GM12878 (cell line): ENCODE results near the gene DOCK7. TPM values are rescaled to one million over a fixed set of nuclear protein-coding genes. Genes with fewer than 3 reads are reported as not detected.

Experiments used
- ATAC-seq: fragments of 200-7000 bp; cut with Tn5 transposase; 3 replicates; pipeline ENCODE4 v1.9.1; 2020; ENCODE audit warnings: mild to moderate bottlenecking, moderate library complexity
- BruUV-seq: library from RNA; stranded (reverse); fragments of 400-500 nt; replicated peaks from 2 replicates; lab custom pipeline; 2021; lab: Mats Ljungman, UMichigan
- CTCF ChIA-PET: fragments of 300-600 bp; sonication (Branson Sonifier 250); formaldehyde crosslinking; extraction: SDS; loops from one replicate; lab custom pipeline; 2021; ENCODE audit warnings: inconsistent platforms; lab: Yijun Ruan, JAX
- POLR2A ChIA-PET: fragments of 350-600 bp; formaldehyde crosslinking; extraction: SDS; loops from one replicate; lab custom pipeline; 2021; ENCODE audit warnings: inconsistent platforms; lab: Charles Lee
- RAD21 ChIA-PET: fragments of 300-600 bp; sonication (Branson Sonifier 250); formaldehyde crosslinking; loops from one replicate; lab custom pipeline; 2023; ENCODE audit warnings: antibody characterized with exemption; ENCODE audit not compliant: unreplicated experiment; lab: Charles Lee
- SMC1A ChIA-PET: fragments of 300-600 bp; sonication (Branson Sonifier 250); formaldehyde crosslinking; loops from one replicate; lab custom pipeline; 2023; ENCODE audit not compliant: unreplicated experiment, uncharacterized antibody; lab: Charles Lee
- DNase-seq: peaks from one replicate; pipeline ENCODE4 v3.0.0-alpha.2; 2011; ENCODE audit warnings: low read depth, low spot score
- FAIRE-seq: peaks from 3 replicates; lab custom pipeline; 2011; peaks lifted over from hg19 to GRCh38; lab: Jason Lieb, UNC
- H2AFZ ChIP-seq: 2 replicates; pipeline ENCODE4 v1.6.0; 2011; ENCODE audit warnings: low read depth, low read length, control low read depth; ENCODE audit not compliant: control insufficient read depth
- H3K27ac ChIP-seq: 2 replicates; pipeline ENCODE4 v1.5.1; 2011; ENCODE audit warnings: control low read depth; ENCODE audit not compliant: control insufficient read depth, insufficient read depth
- H3K27me3 ChIP-seq, 2 experiments: replicated peaks in 1 of 2; 2 replicates each; pipeline versions ENCODE4 v1.6.0 to v1.6.1; 2011; ENCODE audit warnings: low read length in 1 of 2; ENCODE audit not compliant: control insufficient read depth in 2 of 2, insufficient read depth in 2 of 2
- H3K36me3 ChIP-seq, 2 experiments: 2 replicates each; pipeline ENCODE4 v1.5.1; 2011; ENCODE audit warnings: low read length in 1 of 2; ENCODE audit not compliant: control insufficient read depth in 2 of 2, insufficient read depth in 2 of 2
- H3K4me1 ChIP-seq: 2 replicates; pipeline ENCODE4 v1.6.1; 2011; ENCODE audit warnings: mild to moderate bottlenecking, low read length, moderate library complexity, mixed read lengths; ENCODE audit not compliant: control insufficient read depth, insufficient read depth
- H3K4me2 ChIP-seq: 2 replicates; pipeline ENCODE4 v1.6.0; 2011; ENCODE audit warnings: control low read depth; ENCODE audit not compliant: control insufficient read depth, insufficient read depth
- H3K4me3 ChIP-seq: fragments of 200-600 bp; sonication (generic); 2 replicates; pipeline ENCODE4 v1.5.1; 2016
- H3K79me2 ChIP-seq: 2 replicates; pipeline ENCODE4 v1.6.0; 2011; ENCODE audit warnings: low read length; ENCODE audit not compliant: control insufficient read depth, insufficient read depth
- H3K9ac ChIP-seq: 2 replicates; pipeline ENCODE4 v1.8.0; 2011; ENCODE audit warnings: low read length, control low read depth, mixed read lengths; ENCODE audit not compliant: control insufficient read depth, insufficient read depth
- H3K9me3 ChIP-seq: replicated peaks from 3 replicates; pipeline ENCODE4 v1.5.1; 2011; ENCODE audit warnings: mild to moderate bottlenecking, low read length; ENCODE audit not compliant: control insufficient read depth, insufficient read depth
- H4K20me1 ChIP-seq: 2 replicates; pipeline ENCODE4 v1.6.0; 2011; ENCODE audit not compliant: control insufficient read depth, insufficient read depth
- CBX5 ChIP-seq: sonication (generic); IDR thresholded peaks from 2 replicates; pipeline ENCODE4 v1.6.1; 2016; ENCODE audit warnings: low read depth, moderate library complexity, mild to moderate bottlenecking, inconsistent platforms
- CEBPB ChIP-seq, 2 experiments: fragments of 150-350 bp in 1 of 2; IDR thresholded peaks; 2 replicates each; pipeline ENCODE4 v1.6.1; 2012 to 2014; ENCODE audit warnings: low read depth in 2 of 2, low read length in 2 of 2, borderline replicate concordance in 1 of 2, inconsistent platforms in 1 of 2
- CEBPZ ChIP-seq: fragments of 150-350 bp; IDR thresholded peaks from 2 replicates; pipeline ENCODE4 v1.6.1; 2016; ENCODE audit warnings: low read depth, low read length
- EED ChIP-seq: sonication (generic); IDR thresholded peaks from 2 replicates; pipeline ENCODE4 v1.6.1; 2016; ENCODE audit warnings: antibody characterized with exemption, low read depth
- FOXK2 ChIP-seq: fragments of 450-650 bp; IDR thresholded peaks from 2 replicates; pipeline ENCODE4 v1.6.1; 2017; ENCODE audit warnings: mild to moderate bottlenecking, moderate library complexity
- HDAC6 ChIP-seq: fragments of 200-600 bp; sonication (generic); IDR thresholded peaks from one replicate; pipeline ENCODE4 v1.8.0; 2017; ENCODE audit warnings: antibody characterized with exemption; ENCODE audit not compliant: unreplicated experiment
- NKRF ChIP-seq: fragments of 450-650 bp; conservative IDR thresholded peaks from 2 replicates; pipeline ENCODE4 v1.6.1; 2017; ENCODE audit warnings: mild to moderate bottlenecking, moderate library complexity
- PBX3 ChIP-seq: IDR thresholded peaks from 2 replicates; pipeline ENCODE4 v1.6.1; 2011; ENCODE audit warnings: mild to moderate bottlenecking, low read depth, low read length, moderate library complexity; ENCODE audit not compliant: insufficient replicate concordance
- PKNOX1 ChIP-seq: fragments of 450-650 bp; IDR thresholded peaks from 2 replicates; pipeline ENCODE4 v1.6.1; 2016; ENCODE audit warnings: mild to moderate bottlenecking
- PRDM15 ChIP-seq: fragments of 450-650 bp; formaldehyde crosslinking; IDR thresholded peaks from 2 replicates; pipeline ENCODE4 v1.4.0; 2020; ENCODE audit warnings: mild to moderate bottlenecking, moderate library complexity
- TCF3 ChIP-seq: IDR thresholded peaks from 2 replicates; pipeline ENCODE4 v1.6.1; 2012; ENCODE audit warnings: low read depth, mild to moderate bottlenecking, low read length, borderline replicate concordance; ENCODE audit not compliant: insufficient read depth
- WGBS: methylation state at CpG from one replicate; pipeline ENCODE4 v1.1.6; 2016; ENCODE audit warnings: low lambda C conversion rate; ENCODE audit not compliant: insufficient replicate concordance, insufficient coverage; ENCODE audit errors: missing lambda C conversion rate; 5-methylcytosine and 5-hydroxymethylcytosine counted together
- in situ Hi-C: fragments of 300-500 bp; cut with MboI; formaldehyde crosslinking; loops from 9 replicates; pipeline ENCODE4 v1.14.3; 2018; ENCODE audit warnings: mixed read lengths
- intact Hi-C: fragments of 100-400 bp; cut with micrococcal nuclease; formaldehyde crosslinking; loops from one replicate; pipeline ENCODE4 v1.14.2; 2022; ENCODE audit not compliant: unreplicated experiment
- polyA plus RNA-seq, 11 experiments: library from polyadenylated mRNA; depleted of rRNA in 4 of 11; unstranded in 6 of 11; stranded (reverse) in 5 of 11; fragments of >200 nt; fragmentation: Nextera tagmentation in 4 of 11; fragmentation: Illumina TruSeq in 1 of 11; extraction: Ambion mirVana in 4 of 11; extraction: Trizol in 1 of 11; gene quantifications; 1 replicate in 1 of 11; 2 replicates in 10 of 11; pipeline versions ENCODE4 v1.2.1 to v1.2.3, GENCODE V29; 2011 to 2016; ENCODE audit warnings: inconsistent platforms in 2 of 11, missing spikeins in 2 of 11, low read depth in 1 of 11
- total RNA-seq, 4 experiments: library from RNA; depleted of rRNA in 3 of 4; stranded (reverse); fragments of >200 nt in 3 of 4; fragmentation: Illumina TruSeq in 1 of 4; extraction: Trizol in 1 of 4; gene quantifications; 2 replicates each; pipeline versions ENCODE4 v1.2.1 to v1.2.3, GENCODE V29; 2013 to 2021

DOCK7 gene
- total and polyA plus RNA-seq, 10 of the 15 experiments (the other 5 are each of a cell fraction or from before 2014, with no cell fraction given) = 4.8 to 34.6 (median 26.9) TPM

- DNase-seq = no peak
- H3K27me3 ChIP-seq = no peaks in the 10 kb centered on the region
- H3K4me3 ChIP-seq = no peak overlapping the region
- intact Hi-C loops = no loop called here
- no peaks in the 10 kb centered on the region for H3K4me1 ChIP-seq
- H2AFZ ChIP-seq = no peak overlapping the region
- no peak overlapping the region for H3K27ac ChIP-seq
- no peaks in the 10 kb centered on the region for H3K9me3 ChIP-seq
- no peak for ATAC-seq
- no peak for FAIRE-seq
- CTCF ChIA-PET = no interaction called here
- no peaks in the 10 kb centered on the region for H3K36me3 ChIP-seq
- RAD21 ChIA-PET = no interaction called here
- POLR2A ChIA-PET = interaction anchor here (0.7 kb wide), 1 partner anchor 64 kb away, joined by 3 read pairs; no protein-coding TSS in a partner anchor
- no peak overlapping the region for H3K4me2 ChIP-seq
- H3K9ac ChIP-seq = no peak overlapping the region
- 17% methylated on average over 3 of the region's 3 CpGs for WGBS
- H4K20me1 ChIP-seq = no peaks in the 10 kb centered on the region
- in situ Hi-C loops = no loop called here
- TF ChIP-seq EED = no peak
- no peak for TF ChIP-seq CEBPB (IDR thresholded peaks at IDR 0.05; ENCODE audit: borderline replicate concordance in 1 of 2, low read depth in 2 of 2, low read length in 2 of 2)
- no peak for TF ChIP-seq FOXK2
- no peak for TF ChIP-seq HDAC6
- TF ChIP-seq PBX3 = no peak
- no peak for TF ChIP-seq CEBPZ
- TF ChIP-seq PKNOX1 = no peak
- TF ChIP-seq CBX5 = no peak
- no peak for TF ChIP-seq PRDM15 (CRISPR knock-in tag)
- TF ChIP-seq TCF3 = no peak
- TF ChIP-seq NKRF = no peak
- no TSS peak for BruUV-seq
- H3K79me2 ChIP-seq = no peaks in the 10 kb centered on the region
- SMC1A ChIA-PET = no interaction called here
Measured at GRCh38 chr1:62589321-62589720, 98.9 kb downstream of the DOCK7 start.
